ENCODE results near the gene DCC.

DNA sequence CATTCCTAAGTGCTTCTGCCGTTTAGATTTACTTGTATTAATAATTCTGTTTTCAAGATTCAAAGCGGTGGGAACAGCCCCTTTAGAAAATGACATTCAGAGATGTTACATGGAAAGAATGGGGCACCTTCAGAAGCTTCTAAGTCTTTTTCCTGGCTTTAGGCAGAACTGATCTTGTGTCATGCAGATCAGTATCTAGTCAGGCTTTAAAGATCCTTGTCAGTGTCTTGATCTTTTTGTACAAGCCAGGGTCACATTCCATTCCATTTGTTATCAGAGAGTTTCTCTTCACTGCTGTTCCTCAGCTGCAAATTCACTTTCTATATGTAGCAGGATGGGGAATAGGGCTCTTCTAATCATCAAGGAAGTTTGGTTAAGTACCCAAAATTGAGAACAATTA, 275.3 kb downstream of the DCC start:
- TF ChIP-seq SMC3 (IDR thresholded peaks at IDR 0.05; ENCODE audit: low read depth, low read length) (no peak), FOSL2 (IDR thresholded peaks at IDR 0.05; ENCODE audit: borderline replicate concordance, low read depth) (no peak), JUND (IDR thresholded peaks at IDR 0.05) (no peak), EZH2phosphoT487 (IDR thresholded peaks at IDR 0.05; ENCODE audit: borderline replicate concordance, low read depth) (no peak)
- TF ChIP-seq, protein P1, sequence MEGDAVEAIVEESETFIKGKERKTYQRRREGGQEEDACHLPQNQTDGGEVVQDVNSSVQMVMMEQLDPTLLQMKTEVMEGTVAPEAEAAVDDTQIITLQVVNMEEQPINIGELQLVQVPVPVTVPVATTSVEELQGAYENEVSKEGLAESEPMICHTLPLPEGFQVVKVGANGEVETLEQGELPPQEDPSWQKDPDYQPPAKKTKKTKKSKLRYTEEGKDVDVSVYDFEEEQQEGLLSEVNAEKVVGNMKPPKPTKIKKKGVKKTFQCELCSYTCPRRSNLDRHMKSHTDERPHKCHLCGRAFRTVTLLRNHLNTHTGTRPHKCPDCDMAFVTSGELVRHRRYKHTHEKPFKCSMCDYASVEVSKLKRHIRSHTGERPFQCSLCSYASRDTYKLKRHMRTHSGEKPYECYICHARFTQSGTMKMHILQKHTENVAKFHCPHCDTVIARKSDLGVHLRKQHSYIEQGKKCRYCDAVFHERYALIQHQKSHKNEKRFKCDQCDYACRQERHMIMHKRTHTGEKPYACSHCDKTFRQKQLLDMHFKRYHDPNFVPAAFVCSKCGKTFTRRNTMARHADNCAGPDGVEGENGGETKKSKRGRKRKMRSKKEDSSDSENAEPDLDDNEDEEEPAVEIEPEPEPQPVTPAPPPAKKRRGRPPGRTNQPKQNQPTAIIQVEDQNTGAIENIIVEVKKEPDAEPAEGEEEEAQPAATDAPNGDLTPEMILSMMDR (IDR thresholded peaks at IDR 0.05) = no peak
